AG04450 (cell line): ENCODE data around the gene PIBF1. TPM values are rescaled to one million over a fixed set of nuclear protein-coding genes. Genes with fewer than 3 reads are reported as not detected.
"Not testable (repeated sequence)": the region's sequence is repeated elsewhere in the genome, so short reads cannot be mapped to it uniquely, and the experiment has no call there.

Source experiments
- CTCF ChIA-PET: fragments of 300-600, 350-600 bp; formaldehyde crosslinking; extraction: SDS; loops from one replicate; lab custom pipeline; 2022; ENCODE audit warnings: antibody characterized with exemption, inconsistent platforms; lab: Charles Lee
- POLR2A ChIA-PET: fragments of 350-600 bp; formaldehyde crosslinking; extraction: SDS; loops from one replicate; lab custom pipeline; 2021; ENCODE audit warnings: antibody characterized with exemption, inconsistent platforms; lab: Yijun Ruan, JAX
- DNase-seq: peaks from one replicate; pipeline ENCODE4 v3.0.0-alpha.2; 2011; ENCODE audit warnings: low read depth, low spot score
- H3K27ac ChIP-seq: one replicate; pipeline ENCODE4 v1.5.1; 2012; ENCODE audit warnings: low read depth, low read length, control low read depth
- H3K27me3 ChIP-seq: one replicate; pipeline ENCODE4 v1.6.0; 2012; ENCODE audit warnings: low read length; ENCODE audit not compliant: control insufficient read depth, insufficient read depth
- H3K4me3 ChIP-seq: 2 replicates; pipeline ENCODE4 v1.5.1; 2011; ENCODE audit warnings: mild to moderate bottlenecking, low read depth, low read length, control low read depth
- H3K9me3 ChIP-seq: 2 replicates; pipeline ENCODE4 v1.5.1; 2012; ENCODE audit warnings: low read length; ENCODE audit not compliant: control insufficient read depth, insufficient read depth
- CTCF ChIP-seq: IDR thresholded peaks from 2 replicates; pipeline ENCODE4 v1.5.1; 2011; ENCODE audit warnings: low read depth, low read length, control low read depth, inconsistent platforms
- polyA plus RNA-seq: library from polyadenylated mRNA; depleted of rRNA; stranded (reverse); fragments of >200 nt; gene quantifications from 2 replicates; pipeline ENCODE4 v1.2.3, GENCODE V29; 2011

PIBF1 gene
- polyA plus RNA-seq, 1 experiment: 11.9 TPM

GRCh38 chr13:72891423-72891822 lies 109.5 kb downstream of the PIBF1 start:
- Histone ChIP-seq H3K4me3 (no peak overlapping the region), H3K27me3 (no peaks in the 10 kb centered on the region), H3K9me3 (peaks cover 5% of the 10 kb centered on the region; the same call in 1 of the 2 replicates), H3K27ac (no peak overlapping the region)
- DNase-seq: no peak
- CTCF ChIA-PET: no interaction called here
- no peak for TF ChIP-seq CTCF
- POLR2A ChIA-PET: no interaction called here

GRCh38 chr13:72896869-72897268 lies 114.9 kb downstream of the PIBF1 start:
- ChIA-PET CTCF (no interaction called here), POLR2A (no interaction called here)
- DNase-seq: no peak
- Histone ChIP-seq H3K27ac (no peak overlapping the region), H3K9me3 (peaks cover 5% of the 10 kb centered on the region; the same call in 1 of the 2 replicates), H3K4me3 (no peak overlapping the region), H3K27me3 (no peaks in the 10 kb centered on the region)
- no peak for TF ChIP-seq CTCF

- POLR2A ChIA-PET, H3K27me3 ChIP-seq: not testable (repeated sequence)
Measured at GRCh38 chr13:72901546-72901945, 119.6 kb downstream of the PIBF1 start.

GRCh38 chr13:72908416-72908815 lies 126.5 kb downstream of the PIBF1 start:
- no peaks in the 10 kb centered on the region for H3K27me3 ChIP-seq
- H3K9me3 ChIP-seq: no peaks in the 10 kb centered on the region
- H3K27ac ChIP-seq: no peak overlapping the region
- DNase-seq: no peak
- no peak for TF ChIP-seq CTCF
- ChIA-PET POLR2A (no interaction called here), CTCF (no interaction called here)
- H3K4me3 ChIP-seq: no peak overlapping the region

More at GRCh38 chr13:72901546-72901945, 119.6 kb downstream of the PIBF1 start:
- H3K9me3 ChIP-seq, H3K4me3 ChIP-seq, CTCF ChIA-PET, DNase-seq, H3K27ac ChIP-seq: not testable (repeated sequence)

GRCh38 chr13:72911981-72912380 lies 130.0 kb downstream of the PIBF1 start:
- ChIA-PET CTCF (no interaction called here), POLR2A (no interaction called here)
- DNase-seq: no peak
- H3K27ac ChIP-seq: no peak overlapping the region
- H3K27me3 ChIP-seq: no peaks in the 10 kb centered on the region
- H3K4me3 ChIP-seq: no peak overlapping the region
- H3K9me3 ChIP-seq: no peaks in the 10 kb centered on the region
- TF ChIP-seq CTCF: no peak

- no peak overlapping the region for H3K4me3 ChIP-seq
- no peaks in the 10 kb centered on the region for H3K9me3 ChIP-seq
- ChIA-PET CTCF (no interaction called here), POLR2A (no interaction called here)
- no peak overlapping the region for H3K27ac ChIP-seq
- H3K27me3 ChIP-seq: no peaks in the 10 kb centered on the region
- no peak for DNase-seq
- TF ChIP-seq CTCF: no peak
Measured at GRCh38 chr13:72920097-72920496, 138.2 kb downstream of the PIBF1 start.
